ENCODE data around the gene VPS13D. TPM values are rescaled to one million over a fixed set of nuclear protein-coding genes. Genes with fewer than 3 reads are reported as not detected.

The VPS13D gene
- total and polyA plus RNA-seq, 10 of the 15 experiments (the other 5 are each of a cell fraction or from before 2014, with no cell fraction given), result 1.4 to 16.9 (median 8.5) TPM

GRCh38 chr1:12296623-12297022 is 66.8 kb downstream of the VPS13D start (continued):
- TF ChIP-seq USF1 (IDR thresholded peaks at IDR 0.05; ENCODE audit: borderline replicate concordance, extremely low read length, insufficient read depth, low read depth, low read length) (no peak), TAF1 (IDR thresholded peaks at IDR 0.05; ENCODE audit: borderline replicate concordance, low read depth, low read length) (no peak), ZBTB40 (IDR thresholded peaks at IDR 0.05; ENCODE audit: borderline replicate concordance) (no peak), MYC (IDR thresholded peaks at IDR 0.05; ENCODE audit: insufficient read depth, insufficient read length, insufficient replicate concordance, low read length, severe bottlenecking) (no peak), SREBF2 (IDR thresholded peaks at IDR 0.05; ENCODE audit: low read length) (no peak), ATF7 (IDR thresholded peaks at IDR 0.05; ENCODE audit: low read depth) (peak; percentile 60; the same call in 1 of the 2 replicates), LARP7 (IDR thresholded peaks at IDR 0.05) (no peak), MEF2A (IDR thresholded peaks at IDR 0.05; ENCODE audit: insufficient read depth, low read depth, low read length) (peak; percentile 90), RELA (IDR thresholded peaks at IDR 0.05; ENCODE audit: borderline replicate concordance, partially characterized antibody) (no peak), RBBP5 (conservative IDR thresholded peaks at IDR 0.05) (no peak), KDM1A (IDR thresholded peaks at IDR 0.05; ENCODE audit: borderline replicate concordance) (no peak), EED (IDR thresholded peaks at IDR 0.05; ENCODE audit: low read depth) (no peak), ZBTB11 (CRISPR knock-in tag; IDR thresholded peaks at IDR 0.05) (no peak), PAX8 (IDR thresholded peaks at IDR 0.05) (no peak), PAX5 (IDR thresholded peaks at IDR 0.05; ENCODE audit: borderline replicate concordance, low read depth, low read length) (no peak), SRF (IDR thresholded peaks at IDR 0.05; ENCODE audit: low read depth in 2 of 2, low read length in 2 of 2) (no peak), IKZF1 (conservative IDR thresholded peaks at IDR 0.05) (no peak)
